HUDEP-2 (cell line): ENCODE results near the gene DUSP22.

Experiments used
- DNase-seq, 76 experiments: peaks; one replicate each; lab custom pipeline; 2025; ENCODE audit not compliant: unreplicated experiment in 76 of 76; lab: John Stamatoyannopoulos, UW

DUSP22 gene

GRCh38 chr6:296151-297122 lies 4.2 kb downstream of the DUSP22 start:
- no peak for DNase-seq

GRCh38 chr6:297571-298232 lies 5.4 kb downstream of the DUSP22 start:
- no peak for DNase-seq

- DNase-seq, result no peak
These were observed 6.2 kb downstream of the DUSP22 start for GRCh38 chr6:298233-299103.

- DNase-seq, result no peak
These were observed 7.1 kb downstream of the DUSP22 start for GRCh38 chr6:299104-299980.

GRCh38 chr6:300026-300425 lies 7.7 kb downstream of the DUSP22 start:
- DNase-seq, result no peak

- no peak for DNase-seq
These were observed 8.4 kb downstream of the DUSP22 start for GRCh38 chr6:300494-301198.

- DNase-seq, result no peak
These were observed 9.2 kb downstream of the DUSP22 start for GRCh38 chr6:301526-301925.

- DNase-seq, result no peak
These were observed 9.8 kb downstream of the DUSP22 start for GRCh38 chr6:301929-302705.

GRCh38 chr6:302760-303159 lies 10.5 kb downstream of the DUSP22 start:
- DNase-seq, result no peak

GRCh38 chr6:303263-303662 lies 11.0 kb downstream of the DUSP22 start:
- DNase-seq, result no peak

GRCh38 chr6:303948-304558 lies 11.8 kb downstream of the DUSP22 start:
- DNase-seq, result no peak

GRCh38 chr6:304833-305370 lies 12.6 kb downstream of the DUSP22 start:
- DNase-seq, result no peak

- DNase-seq, result no peak
These were observed 13.3 kb downstream of the DUSP22 start for GRCh38 chr6:305371-306206.

- no peak for DNase-seq
These were observed 14.4 kb downstream of the DUSP22 start for GRCh38 chr6:306641-307061.

GRCh38 chr6:307065-307814 lies 15.0 kb downstream of the DUSP22 start:
- no peak for DNase-seq

- no peak for DNase-seq
These were observed 15.6 kb downstream of the DUSP22 start for GRCh38 chr6:307874-308273.
